IMR-90 (cell line): ENCODE measurements around the gene MGAT3. TPM values are rescaled to one million over a fixed set of nuclear protein-coding genes. Genes with fewer than 3 reads are reported as not detected.

ENCODE experiments used
- ATAC-seq: fragments of 200-7000 bp; cut with Tn5 transposase; 2 replicates; pipeline ENCODE4 v1.9.1; 2020; ENCODE audit warnings: low read depth, mild to moderate bottlenecking, moderate library complexity
- BruUV-seq: library from RNA; stranded (reverse); fragments of 400-500 nt; replicated peaks from 2 replicates; lab custom pipeline; 2021; lab: Mats Ljungman, UMichigan
- CTCF ChIA-PET: fragments of 300-600 bp; formaldehyde crosslinking; extraction: SDS; loops from one replicate; lab custom pipeline; 2021; ENCODE audit warnings: antibody characterized with exemption; lab: Yijun Ruan, JAX
- POLR2A ChIA-PET: fragments of 300-600 bp; sonication (Branson Sonifier 250); formaldehyde crosslinking; loops from one replicate; lab custom pipeline; 2022; ENCODE audit warnings: antibody characterized with exemption; ENCODE audit not compliant: unreplicated experiment; lab: Charles Lee
- DNase-seq: peaks from one replicate; pipeline ENCODE4 v3.0.0; 2013
- H2AFZ ChIP-seq: replicated peaks from 2 replicates; pipeline ENCODE3; 2013; ENCODE audit warnings: low read length, mild to moderate bottlenecking; ENCODE audit not compliant: poor library complexity
- H2AK5ac ChIP-seq: 2 replicates; pipeline ENCODE4 v1.6.1; 2013; ENCODE audit warnings: low read depth, low read length, inconsistent platforms
- H2AK9ac ChIP-seq: replicated peaks from 2 replicates; pipeline ENCODE3; 2013; ENCODE audit warnings: mild to moderate bottlenecking, low read depth, low read length, moderate library complexity; ENCODE audit not compliant: poor library complexity
- H2BK120ac ChIP-seq: 2 replicates; pipeline ENCODE4 v1.6.1; 2013; ENCODE audit warnings: low read depth, low read length, inconsistent platforms
- H2BK15ac ChIP-seq: 3 replicates; pipeline ENCODE4 v1.6.1; 2013; ENCODE audit warnings: low read depth, low read length, inconsistent platforms
- H2BK20ac ChIP-seq: 2 replicates; pipeline ENCODE4 v1.6.1; 2013; ENCODE audit warnings: low read depth, mild to moderate bottlenecking, inconsistent platforms, low read length, moderate library complexity
- H2BK5ac ChIP-seq: 2 replicates; pipeline ENCODE4 v1.6.1; 2013; ENCODE audit warnings: mild to moderate bottlenecking, low read depth, low read length, inconsistent platforms; ENCODE audit not compliant: poor library complexity, severe bottlenecking
- H3K14ac ChIP-seq: replicated peaks from 2 replicates; pipeline ENCODE4 v1.6.1; 2013; ENCODE audit warnings: low read depth, low read length, inconsistent platforms
- H3K18ac ChIP-seq: 2 replicates; pipeline ENCODE4 v1.6.1; 2013; ENCODE audit warnings: low read depth, low read length, control low read depth
- H3K23ac ChIP-seq: 2 replicates; pipeline ENCODE4 v1.6.1; 2013; ENCODE audit warnings: low read depth, low read length, inconsistent platforms
- H3K27ac ChIP-seq: 2 replicates; pipeline ENCODE4 v1.5.1; 2013; ENCODE audit warnings: mild to moderate bottlenecking, control low read depth, low read length; ENCODE audit not compliant: insufficient read depth
- H3K27me3 ChIP-seq: 2 replicates; pipeline ENCODE4 v1.6.1; 2013; ENCODE audit warnings: low read length; ENCODE audit not compliant: control insufficient read depth, insufficient read depth
- H3K36me3 ChIP-seq: 2 replicates; pipeline ENCODE4 v1.6.1; 2013; ENCODE audit warnings: low read length, mixed read lengths; ENCODE audit not compliant: control insufficient read depth, insufficient read depth
- H3K4ac ChIP-seq: 2 replicates; pipeline ENCODE4 v1.6.1; 2013; ENCODE audit warnings: low read depth, low read length, inconsistent platforms
- H3K4me1 ChIP-seq: 2 replicates; pipeline ENCODE4 v1.6.1; 2013; ENCODE audit warnings: low read length, mixed read lengths; ENCODE audit not compliant: control insufficient read depth, insufficient read depth
- H3K4me2 ChIP-seq: 2 replicates; pipeline ENCODE4 v1.6.1; 2013; ENCODE audit warnings: low read depth, mild to moderate bottlenecking, control low read depth, low read length, moderate library complexity
- H3K4me3 ChIP-seq: 2 replicates; pipeline ENCODE4 v1.5.1; 2013; ENCODE audit warnings: low read depth, mild to moderate bottlenecking, control low read depth, low read length, moderate library complexity; ENCODE audit not compliant: insufficient read depth
- H3K56ac ChIP-seq: 2 replicates; pipeline ENCODE4 v1.6.1; 2013; ENCODE audit warnings: low read length, inconsistent platforms; ENCODE audit not compliant: insufficient read depth; ENCODE audit errors: extremely low read depth
- H3K79me1 ChIP-seq, 2 experiments: 2 replicates each; pipeline ENCODE4 v1.6.1; 2013; ENCODE audit warnings: low read length in 2 of 2, inconsistent platforms in 1 of 2, low read depth in 1 of 2
- H3K9ac ChIP-seq: 2 replicates; pipeline ENCODE4 v1.6.1; 2013; ENCODE audit warnings: low read depth, low read length, control low read depth
- H3K9me1 ChIP-seq: 2 replicates; pipeline ENCODE4 v1.6.1; 2013; ENCODE audit warnings: low read length, inconsistent platforms; ENCODE audit not compliant: insufficient read depth
- H3K9me3 ChIP-seq: 2 replicates; pipeline ENCODE4 v1.6.1; 2013; ENCODE audit warnings: low read length; ENCODE audit not compliant: control insufficient read depth, insufficient read depth
- H4K20me1 ChIP-seq: 2 replicates; pipeline ENCODE4 v1.6.1; 2013; ENCODE audit warnings: low read length, inconsistent platforms; ENCODE audit not compliant: insufficient read depth
- H4K5ac ChIP-seq: 2 replicates; pipeline ENCODE4 v1.6.1; 2013; ENCODE audit warnings: mild to moderate bottlenecking, low read depth, low read length, control low read depth
- H4K8ac ChIP-seq, 2 experiments: 2 replicates each; pipeline ENCODE4 v1.6.1; 2013; ENCODE audit warnings: low read depth in 2 of 2, low read length in 2 of 2, control low read depth in 1 of 2, inconsistent platforms in 1 of 2
- H4K91ac ChIP-seq: 2 replicates; pipeline ENCODE4 v1.6.1; 2013; ENCODE audit warnings: low read depth, low read length, inconsistent platforms; ENCODE audit not compliant: insufficient read depth
- BHLHE40 ChIP-seq: fragments of 150-350 bp; IDR thresholded peaks from 2 replicates; pipeline ENCODE4 v1.6.1; 2016; ENCODE audit warnings: mild to moderate bottlenecking, low read depth, low read length
- CEBPB ChIP-seq: IDR thresholded peaks from 2 replicates; pipeline ENCODE4 v1.6.1; 2012; ENCODE audit warnings: low read depth, low read length, improper control_type of control experiment
- CHD1 ChIP-seq: IDR thresholded peaks from 2 replicates; pipeline ENCODE4 v1.6.1; 2012; ENCODE audit warnings: low read depth, low read length, improper control_type of control experiment
- CTCF ChIP-seq: conservative IDR thresholded peaks from 2 replicates; pipeline ENCODE4 v1.5.1; 2012; ENCODE audit warnings: mild to moderate bottlenecking, low read depth, low read length, improper control_type of control experiment
- ELK1 ChIP-seq: fragments of 150-350 bp; IDR thresholded peaks from 2 replicates; pipeline ENCODE4 v1.6.1; 2016; ENCODE audit warnings: low read depth, mild to moderate bottlenecking, low read length, moderate library complexity, borderline replicate concordance
- MAZ ChIP-seq: IDR thresholded peaks from 2 replicates; pipeline ENCODE4 v1.6.1; 2012; ENCODE audit warnings: low read depth, mild to moderate bottlenecking, low read length, improper control_type of control experiment, moderate library complexity, borderline replicate concordance
- MXI1 ChIP-seq: IDR thresholded peaks from 2 replicates; pipeline ENCODE4 v1.6.1; 2012; ENCODE audit warnings: low read depth, mild to moderate bottlenecking, low read length, moderate library complexity, borderline replicate concordance
- NFE2L2 ChIP-seq: fragments of 150-350 bp; IDR thresholded peaks from 2 replicates; pipeline ENCODE4 v1.6.1; 2016; ENCODE audit warnings: low read depth, mild to moderate bottlenecking, low read length
- POLR2A ChIP-seq: IDR thresholded peaks from 2 replicates; pipeline ENCODE4 v1.6.1; 2012; ENCODE audit warnings: mild to moderate bottlenecking, low read depth, low read length
- RAD21 ChIP-seq: IDR thresholded peaks from 2 replicates; pipeline ENCODE4 v1.6.1; 2012; ENCODE audit warnings: low read length, improper control_type of control experiment
- RCOR1 ChIP-seq: IDR thresholded peaks from 2 replicates; pipeline ENCODE4 v1.6.1; 2012; ENCODE audit warnings: mild to moderate bottlenecking, low read length, improper control_type of control experiment; ENCODE audit not compliant: insufficient replicate concordance
- RFX5 ChIP-seq: IDR thresholded peaks from 2 replicates; pipeline ENCODE4 v1.8.0; 2012; ENCODE audit warnings: low read depth, mild to moderate bottlenecking, low read length, moderate library complexity
- SMC3 ChIP-seq: fragments of 150-350 bp; IDR thresholded peaks from 2 replicates; pipeline ENCODE4 v1.6.1; 2016; ENCODE audit warnings: low read depth, mild to moderate bottlenecking, antibody characterized with exemption, low read length, moderate library complexity
- WGBS, 2 experiments: methylation state at CpG; one replicate each; pipeline versions ENCODE4 v1.1.5 to v1.1.7; 2013; ENCODE audit warnings: missing lambda C conversion rate in 2 of 2; ENCODE audit not compliant: insufficient read length in 1 of 2; ENCODE audit errors: extremely low coverage in 2 of 2; 5-methylcytosine and 5-hydroxymethylcytosine counted together
- dilution Hi-C: fragments of 300-500 bp; cut with HindIII; formaldehyde crosslinking; loops from one replicate; pipeline ENCODE4 v1.14.3; 2018; ENCODE audit warnings: low sequenced_read_pairs; ENCODE audit not compliant: unreplicated experiment
- in situ Hi-C: fragments of 300-500 bp; cut with MboI; formaldehyde crosslinking; loops from 3 replicates; pipeline ENCODE4 v1.14.3; 2019; ENCODE audit warnings: low sequenced_read_pairs, inconsistent platforms, mixed read lengths
- intact Hi-C: fragments of 100-400 bp; cut with micrococcal nuclease; formaldehyde crosslinking; loops from 2 replicates; pipeline ENCODE4 v1.10.0; 2022
- polyA plus RNA-seq, 3 experiments: library from polyadenylated mRNA; depleted of rRNA; stranded (reverse); fragments of >200 nt; gene quantifications; 2 replicates each; pipeline ENCODE4 v1.2.3, GENCODE V29; 2012; ENCODE audit warnings: low replicate concordance in 1 of 3
- total RNA-seq: library from RNA; depleted of rRNA; stranded (reverse); fragments of >200 nt; gene quantifications from 2 replicates; pipeline ENCODE4 v1.2.3, GENCODE V29; 2012
- TF ChIP-seq, protein P1 (sequence below): fragments of 150-350 bp; IDR thresholded peaks from 2 replicates; pipeline ENCODE4 v1.6.1; 2017; ENCODE audit warnings: mild to moderate bottlenecking, antibody characterized with exemption, low read length, low read depth

Gene MGAT3
- total and polyA plus RNA-seq, 2 of the 4 experiments (the other 2 are of a cell fraction), result 0.36 to 1.1 TPM

GRCh38 chr22:39535831-39536449, 79.1 kb downstream of the MGAT3 start:
- Histone ChIP-seq H3K79me1 (peaks cover 12 to 16% of the 10 kb centered on the region in 2 experiments), H2BK120ac (no peak overlapping the region), H2AK9ac (peak overlapping the region; percentile 12), H3K4me1 (peaks cover 6% of the 10 kb centered on the region), H3K4me2 (no peak overlapping the region), H4K20me1 (peaks cover 4% of the 10 kb centered on the region; the same call in 1 of the 2 replicates), H4K5ac (no peak overlapping the region), H3K9ac (no peak overlapping the region), H3K9me3 (no peaks in the 10 kb centered on the region), H2AFZ (peak overlapping the region; percentile 8), H3K14ac (no peak overlapping the region), H3K36me3 (peaks cover 2% of the 10 kb centered on the region; the same call in 1 of the 2 replicates), H3K27ac (no peak overlapping the region), H2BK15ac (no peak overlapping the region), H2BK5ac (no peak overlapping the region), H3K4me3 (no peak overlapping the region), H4K8ac (no peak overlapping the region), H2AK5ac (0 out of 2 replicates have a peak overlapping the region, but pooled peaks have one; percentile 3), H3K56ac (no peak overlapping the region), H3K27me3 (peaks cover 15% of the 10 kb centered on the region), H4K91ac (no peak overlapping the region), H2BK20ac (no peak overlapping the region), H3K23ac (no peak overlapping the region), H3K9me1 (no peaks in the 10 kb centered on the region), H3K4ac (no peak overlapping the region), H3K18ac (no peak overlapping the region)
- TF ChIP-seq NFE2L2 (no peak), RAD21 (no peak), CHD1 (no peak), RCOR1 (no peak), MXI1 (no peak), RFX5 (no peak), BHLHE40 (no peak), CEBPB (no peak), CTCF (no peak), SMC3 (no peak), POLR2A (no peak), ELK1 (no peak), MAZ (no peak)
- TF ChIP-seq, protein P1, sequence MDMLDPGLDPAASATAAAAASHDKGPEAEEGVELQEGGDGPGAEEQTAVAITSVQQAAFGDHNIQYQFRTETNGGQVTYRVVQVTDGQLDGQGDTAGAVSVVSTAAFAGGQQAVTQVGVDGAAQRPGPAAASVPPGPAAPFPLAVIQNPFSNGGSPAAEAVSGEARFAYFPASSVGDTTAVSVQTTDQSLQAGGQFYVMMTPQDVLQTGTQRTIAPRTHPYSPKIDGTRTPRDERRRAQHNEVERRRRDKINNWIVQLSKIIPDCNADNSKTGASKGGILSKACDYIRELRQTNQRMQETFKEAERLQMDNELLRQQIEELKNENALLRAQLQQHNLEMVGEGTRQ, result no peak
- BruUV-seq, result no TSS peak
- DNase-seq (no peak), ATAC-seq (no peak)
- dilution Hi-C loops (no loop called here), in situ Hi-C loops (loop anchor here (5.0 to 10.0 kb wide), 3 partner anchors 491 to 809 kb away; partner anchors contain the start of gene ADSL), intact Hi-C loops (loop anchor here (2.0 to 10.0 kb wide), 2 partner anchors 639 to 813 kb away; partner anchors contain the start of gene TNRC6B)
- ChIA-PET CTCF (interaction anchor here (1.6 to 4.0 kb wide), 2 partner anchors 486 to 488 kb away, joined by 3 to 29 read pairs; no protein-coding TSS in a partner anchor), POLR2A (no interaction called here)
- 83% methylated on average over 2 of the region's 15 CpGs; no CpG with 5 or more reads in 1 of the 2 experiments for WGBS, 2 experiments
